Activated T-helper 9 cell treated with anti-CD3 and anti-CD28 coated beads, Interleukin-2, amount 50 U/mL, for 16 hours (primary cell): ENCODE measurements around the gene EML4.

Source experiments
- DNase-seq: peaks from one replicate; pipeline ENCODE4 v3.0.0-alpha.2; 2020; ENCODE audit warnings: low read depth

Gene EML4

GRCh38 chr2:42137125-42137841 lies 31.9 kb upstream of the EML4 start:
- DNase-seq, result no peak

DNA sequence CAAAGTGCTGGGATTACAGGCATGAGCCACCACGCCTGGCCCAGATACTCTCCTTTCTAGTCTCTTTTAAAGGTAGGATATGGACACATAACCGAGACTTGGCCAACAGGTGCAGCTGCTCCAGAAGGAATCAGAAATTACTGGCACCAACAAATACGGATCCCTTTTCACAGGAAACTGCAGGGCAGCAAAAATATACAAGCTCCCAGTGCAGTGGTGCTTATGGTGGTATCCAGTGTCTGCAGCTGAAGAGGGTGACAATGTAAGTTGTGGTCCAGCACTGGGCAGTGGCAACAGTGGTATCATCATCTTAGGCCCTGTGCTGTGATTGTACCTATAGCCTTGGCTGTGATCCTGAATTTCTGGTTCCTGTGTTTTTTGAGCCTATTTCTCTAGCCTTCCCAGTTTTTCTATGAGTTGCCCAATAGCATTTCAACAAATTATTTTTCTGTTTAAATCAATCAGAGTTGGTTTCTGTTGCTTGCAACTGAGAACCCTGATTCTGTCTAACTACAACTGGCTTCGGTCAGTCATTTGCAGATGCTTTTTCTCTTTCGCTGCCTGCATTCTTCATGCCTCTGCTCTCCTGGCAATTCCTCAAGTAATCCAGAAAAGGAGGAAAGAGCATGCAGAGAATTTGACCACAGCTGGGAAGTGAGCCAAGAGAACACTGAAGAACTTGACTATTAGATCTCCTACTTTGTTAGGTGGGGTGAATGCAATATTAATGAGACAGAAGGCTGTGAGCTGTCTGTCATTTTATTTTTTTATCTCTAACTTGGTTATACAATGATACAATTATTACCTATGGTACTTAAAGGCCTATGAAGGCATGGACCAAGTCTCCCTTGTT lies 30.8 kb upstream of the EML4 start:
- no peak for DNase-seq

DNA sequence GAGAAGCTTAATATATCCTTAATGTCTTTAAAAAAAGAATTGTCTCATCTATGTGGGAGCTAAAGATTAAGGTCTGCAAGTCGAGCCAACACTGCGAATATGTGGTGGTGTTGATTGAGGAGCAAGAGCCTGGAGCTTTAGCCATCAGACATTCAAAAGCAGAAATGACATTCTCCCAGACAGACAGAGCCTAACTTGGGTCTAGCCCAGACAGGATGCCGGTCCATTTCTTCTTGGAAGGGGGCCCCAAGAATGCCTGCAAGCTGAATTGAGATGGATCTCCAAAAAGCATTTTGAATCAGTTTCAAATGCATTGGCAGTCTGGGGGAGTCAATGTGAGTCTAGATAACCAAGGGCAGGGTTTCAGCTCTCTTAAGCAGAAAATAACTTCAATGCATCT lies 30.1 kb upstream of the EML4 start:
- DNase-seq, result no peak

DNA sequence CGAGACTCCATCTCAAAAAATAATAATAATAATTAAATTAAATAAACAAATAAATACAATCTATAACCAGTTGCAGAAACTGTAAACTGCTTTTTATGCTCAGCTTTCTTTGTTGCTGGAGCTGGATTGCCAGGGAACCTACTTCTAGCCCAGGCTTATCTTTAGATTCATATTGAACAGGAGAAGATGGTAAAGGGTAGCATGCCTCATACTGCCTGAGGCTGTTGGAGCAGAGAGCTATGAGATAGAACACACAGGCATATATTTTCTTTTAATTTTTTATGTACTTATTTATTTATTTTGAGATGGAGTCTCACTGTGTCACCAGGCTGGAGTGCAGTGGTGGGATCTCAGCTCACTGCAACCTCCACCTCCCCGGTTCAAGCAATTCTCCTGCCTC lies 28.7 kb upstream of the EML4 start:
- no peak for DNase-seq

GRCh38 chr2:42141687-42142546 lies 27.2 kb upstream of the EML4 start:
- no peak for DNase-seq

DNA sequence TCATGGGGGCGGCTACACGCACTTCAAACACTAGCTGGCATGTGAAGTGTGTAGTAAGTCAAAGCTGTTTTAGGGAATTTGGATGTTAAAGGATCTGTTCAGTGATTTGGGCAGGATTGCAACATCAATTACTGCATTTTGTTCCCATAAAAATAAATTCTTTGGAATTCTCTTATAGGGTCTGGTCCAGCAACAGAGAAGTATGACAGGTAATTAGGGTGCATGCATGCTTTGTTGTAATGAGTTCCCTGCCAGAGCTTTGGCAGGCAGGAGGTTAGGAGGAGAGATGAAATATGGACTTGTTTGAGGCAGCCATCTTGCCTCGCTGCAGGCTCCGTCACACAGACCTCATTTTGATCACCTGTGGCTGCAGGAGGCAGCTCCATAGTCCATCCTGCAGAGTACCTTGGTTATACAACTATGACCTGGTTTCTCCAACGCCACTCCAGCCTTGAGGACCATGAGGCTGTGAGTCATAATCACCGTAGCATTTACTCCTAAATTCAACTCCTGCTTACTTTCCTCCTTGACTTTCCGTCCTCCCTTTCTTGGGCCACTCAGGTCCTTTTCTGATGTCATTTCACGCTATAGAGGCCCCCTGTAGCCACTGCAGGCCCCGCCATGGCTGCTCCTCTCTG lies 26.5 kb upstream of the EML4 start:
- no peak for DNase-seq

GRCh38 chr2:42147641-42148274 lies 21.4 kb upstream of the EML4 start:
- DNase-seq, result no peak

DNA sequence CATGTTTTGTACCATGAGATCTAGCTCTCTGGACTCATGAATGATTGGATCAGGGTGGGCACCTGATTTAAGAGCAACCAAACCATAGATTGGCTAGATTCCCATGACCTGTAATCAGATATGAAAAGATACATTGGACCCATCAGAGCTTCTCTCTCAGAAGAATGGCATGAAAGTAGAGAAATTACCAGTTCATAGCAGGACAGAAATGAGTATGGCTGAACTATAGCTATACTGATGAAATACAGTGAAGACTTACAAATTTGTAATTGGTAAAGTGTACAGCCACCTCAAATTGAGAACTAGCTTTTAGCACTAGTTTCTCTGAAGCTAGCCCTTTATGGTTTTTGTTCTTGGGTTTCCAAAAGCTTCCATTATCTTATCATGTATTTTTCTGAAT lies 19.0 kb upstream of the EML4 start:
- no peak for DNase-seq

GRCh38 chr2:42153944-42154581 lies 15.1 kb upstream of the EML4 start:
- DNase-seq, result no peak

DNA sequence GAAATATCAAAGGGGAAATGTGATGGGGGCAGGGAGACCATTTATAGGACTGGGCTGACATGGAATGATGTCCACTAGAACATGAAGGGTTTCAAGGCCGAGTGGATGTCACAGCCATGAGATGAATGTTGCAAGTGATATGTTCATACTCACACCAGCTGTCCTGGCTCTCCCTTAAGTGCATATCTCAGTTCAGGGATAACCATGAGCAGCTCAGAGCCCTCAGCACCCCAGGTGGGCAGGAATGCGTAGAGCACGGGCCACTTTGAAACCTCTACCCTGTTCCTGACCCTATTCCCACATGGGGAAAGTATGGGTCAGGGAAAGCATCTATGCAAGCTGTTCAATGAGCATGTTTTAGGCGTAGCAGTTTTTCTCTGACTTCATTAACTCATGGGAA lies 12.4 kb upstream of the EML4 start:
- no peak for DNase-seq

- DNase-seq, result no peak
Observed at GRCh38 chr2:42161444-42161843, 7.7 kb upstream of the EML4 start.

GRCh38 chr2:42163444-42164045 lies 5.6 kb upstream of the EML4 start:
- DNase-seq, result no peak

GRCh38 chr2:42164046-42164445 lies 5.1 kb upstream of the EML4 start:
- DNase-seq, result no peak

DNA sequence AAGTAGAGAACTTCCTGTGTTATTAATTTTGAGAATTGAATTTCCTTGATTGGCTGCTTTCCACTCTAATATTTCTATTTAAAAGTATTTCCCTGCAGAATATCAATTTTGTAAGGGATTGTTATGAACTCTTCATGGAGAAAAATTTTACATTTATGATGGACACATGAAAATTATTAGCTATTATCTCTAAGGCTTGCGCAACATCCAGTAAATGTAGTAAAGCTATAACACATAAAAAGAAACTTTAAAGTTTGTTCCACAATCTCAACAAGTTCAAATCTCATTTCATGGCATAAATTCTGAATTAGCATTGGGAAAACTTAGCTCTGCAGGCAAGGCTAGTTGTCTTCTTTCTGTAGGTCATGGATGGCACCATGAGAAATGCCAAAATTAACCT lies 4.2 kb upstream of the EML4 start:
- DNase-seq, result no peak

GRCh38 chr2:42167458-42167857 lies 1.7 kb upstream of the EML4 start:
- no peak for DNase-seq

GRCh38 chr2:42168459-42169099 lies 574 bp upstream of the EML4 start:
- no peak for DNase-seq

DNA sequence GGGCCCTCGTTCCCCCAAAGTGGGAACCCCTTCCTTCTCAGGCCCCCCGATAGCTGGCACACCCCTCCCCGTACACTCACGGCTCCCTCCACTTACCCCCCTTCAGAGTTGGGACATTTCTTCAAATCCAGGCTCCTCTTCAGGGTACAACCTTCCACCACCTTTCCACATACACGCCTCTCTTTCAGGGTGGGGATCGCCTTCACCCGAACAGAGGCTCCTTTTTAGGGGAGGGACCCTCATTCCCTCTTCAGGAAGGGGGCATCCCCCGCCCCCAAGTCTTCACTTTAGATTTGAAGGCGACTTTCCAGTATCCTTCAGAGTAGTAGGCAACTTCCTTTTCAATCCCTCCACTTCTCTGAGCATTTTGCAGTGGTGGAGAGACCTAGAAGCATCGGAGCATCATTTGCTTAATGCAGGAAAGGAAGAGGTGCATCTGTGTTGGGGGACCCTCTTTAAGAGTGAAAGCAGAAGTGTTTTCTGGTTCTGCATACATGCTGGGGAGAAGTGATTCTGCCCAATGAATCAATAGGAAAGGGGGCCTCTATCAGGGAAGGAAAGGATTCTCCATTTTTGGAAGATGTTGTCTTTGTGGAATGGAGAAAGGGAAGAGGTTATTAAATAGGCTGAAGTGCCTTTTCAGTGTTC lies 845 bp downstream of the EML4 start:
- no peak for DNase-seq

DNA sequence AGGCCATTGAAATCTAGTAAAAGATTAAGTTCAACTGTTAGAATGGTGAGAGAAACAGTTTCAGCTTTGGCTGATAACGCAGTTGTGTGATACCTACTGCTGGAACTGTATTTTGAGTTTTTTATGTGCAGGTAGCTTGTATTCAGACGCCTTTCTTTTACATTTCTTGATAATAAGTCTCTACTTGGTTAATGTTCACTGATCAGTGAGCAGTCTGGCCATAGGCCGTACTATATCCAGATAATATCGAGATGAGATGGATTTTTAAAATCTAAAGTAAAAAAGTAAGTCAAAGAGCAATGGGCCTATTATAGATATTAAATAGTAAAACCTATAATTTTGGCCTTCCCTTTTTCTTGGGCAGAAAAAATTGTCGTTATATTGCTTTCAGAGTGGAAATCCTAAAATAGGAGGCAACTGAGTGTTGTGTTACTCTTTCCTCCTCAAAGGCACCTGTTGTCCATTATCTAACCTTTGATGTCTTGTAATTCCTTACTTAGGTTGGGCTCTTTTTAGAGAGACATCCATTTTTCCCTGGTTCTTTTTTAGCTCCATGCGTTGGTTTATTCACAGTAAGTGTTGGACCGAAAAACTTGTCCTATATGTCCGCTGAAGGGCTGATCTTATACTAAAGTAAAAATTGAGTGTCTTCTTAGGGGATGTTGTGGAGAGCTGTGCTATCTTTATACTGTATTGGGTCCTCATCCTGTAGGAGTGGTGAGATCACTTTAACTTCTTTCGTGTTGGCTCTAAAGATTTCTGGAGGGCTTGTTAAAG lies 1.7 kb downstream of the EML4 start:
- DNase-seq, result no peak
